Measurements from ENCODE around the gene MVK.

DNA sequence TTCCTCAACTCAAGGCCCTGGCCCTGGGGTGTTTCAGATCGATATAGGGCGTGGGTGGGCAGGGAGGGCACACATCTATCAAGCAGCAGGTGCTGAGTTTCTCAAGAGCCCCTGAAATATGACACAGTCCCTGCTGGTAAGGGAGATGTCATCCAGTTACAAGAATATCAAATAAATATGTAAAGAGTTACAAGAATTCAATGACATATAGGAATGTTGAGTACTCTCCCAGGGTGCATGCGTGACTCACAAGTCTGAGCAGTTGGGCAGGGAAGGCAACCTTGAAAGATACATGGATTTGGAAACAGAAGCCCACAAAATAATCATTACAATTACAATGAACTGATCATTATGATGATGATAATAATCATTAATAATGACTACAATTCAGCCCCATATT, 35.2 kb downstream of the MVK start:
- TF ChIP-seq, protein P1, sequence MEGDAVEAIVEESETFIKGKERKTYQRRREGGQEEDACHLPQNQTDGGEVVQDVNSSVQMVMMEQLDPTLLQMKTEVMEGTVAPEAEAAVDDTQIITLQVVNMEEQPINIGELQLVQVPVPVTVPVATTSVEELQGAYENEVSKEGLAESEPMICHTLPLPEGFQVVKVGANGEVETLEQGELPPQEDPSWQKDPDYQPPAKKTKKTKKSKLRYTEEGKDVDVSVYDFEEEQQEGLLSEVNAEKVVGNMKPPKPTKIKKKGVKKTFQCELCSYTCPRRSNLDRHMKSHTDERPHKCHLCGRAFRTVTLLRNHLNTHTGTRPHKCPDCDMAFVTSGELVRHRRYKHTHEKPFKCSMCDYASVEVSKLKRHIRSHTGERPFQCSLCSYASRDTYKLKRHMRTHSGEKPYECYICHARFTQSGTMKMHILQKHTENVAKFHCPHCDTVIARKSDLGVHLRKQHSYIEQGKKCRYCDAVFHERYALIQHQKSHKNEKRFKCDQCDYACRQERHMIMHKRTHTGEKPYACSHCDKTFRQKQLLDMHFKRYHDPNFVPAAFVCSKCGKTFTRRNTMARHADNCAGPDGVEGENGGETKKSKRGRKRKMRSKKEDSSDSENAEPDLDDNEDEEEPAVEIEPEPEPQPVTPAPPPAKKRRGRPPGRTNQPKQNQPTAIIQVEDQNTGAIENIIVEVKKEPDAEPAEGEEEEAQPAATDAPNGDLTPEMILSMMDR (IDR thresholded peaks at IDR 0.05) = no peak
- no peak for TF ChIP-seq POLR2A (IDR thresholded peaks at IDR 0.05)

All from thyroid gland (tissue), 4 donors.